ENCODE data around the gene KCNIP4. TPM values are rescaled to one million over a fixed set of nuclear protein-coding genes. Genes with fewer than 3 reads are reported as not detected.

The KCNIP4 gene
- total RNA-seq, 1 experiment from 2014 or later, result not detected

DNA sequence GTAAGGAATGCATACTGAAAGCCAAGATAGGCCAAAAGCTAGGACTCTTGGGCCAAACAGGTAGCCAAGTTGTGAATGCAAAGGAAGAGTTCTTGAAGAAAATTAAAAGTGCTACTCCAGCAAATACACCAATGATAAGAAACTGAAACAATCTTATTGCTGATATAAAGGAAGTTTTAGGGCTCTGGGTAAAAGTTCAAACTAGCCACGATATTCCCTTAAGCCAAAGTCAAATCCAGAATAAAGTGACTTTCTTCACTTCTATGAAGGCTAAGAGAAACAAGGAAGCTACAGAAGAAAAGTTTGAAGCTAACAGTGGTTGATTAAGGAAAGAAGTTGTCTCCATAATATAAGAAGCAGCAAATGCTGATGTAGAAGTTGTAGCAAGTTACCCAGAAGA is 850.7 kb downstream of the KCNIP4 start:
- in situ Hi-C loops (cut with HindIII; ENCODE audit: low sequenced_read_pairs), result no loop called here
- DNase-seq (ENCODE audit: low spot score), result no peak

DNA sequence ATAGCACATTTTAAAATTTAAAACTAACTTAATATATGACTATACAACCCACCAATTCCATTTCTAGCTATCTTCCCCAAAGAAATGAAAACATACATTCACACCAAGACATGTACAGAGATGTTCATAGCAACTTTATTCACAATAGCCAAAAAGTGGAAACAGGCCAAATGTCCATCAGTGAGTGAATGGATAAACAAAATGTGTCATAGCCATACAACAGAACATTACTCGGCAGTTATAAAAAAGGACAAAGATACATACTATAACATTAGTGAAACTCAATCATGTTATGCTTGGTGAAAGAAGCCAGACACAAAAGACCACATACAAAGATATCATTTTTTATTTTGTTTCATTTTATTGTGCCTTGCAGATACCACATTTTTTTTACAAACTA is 851.5 kb downstream of the KCNIP4 start:
- no peak for DNase-seq (ENCODE audit: low spot score)
- in situ Hi-C loops (cut with HindIII; ENCODE audit: low sequenced_read_pairs), result no loop called here

GRCh38 chr4:21092531-21092930 is 856.0 kb downstream of the KCNIP4 start:
- peak; percentile 13 for DNase-seq (ENCODE audit: low spot score)
- in situ Hi-C loops (cut with HindIII; ENCODE audit: low sequenced_read_pairs), result no loop called here

DNA sequence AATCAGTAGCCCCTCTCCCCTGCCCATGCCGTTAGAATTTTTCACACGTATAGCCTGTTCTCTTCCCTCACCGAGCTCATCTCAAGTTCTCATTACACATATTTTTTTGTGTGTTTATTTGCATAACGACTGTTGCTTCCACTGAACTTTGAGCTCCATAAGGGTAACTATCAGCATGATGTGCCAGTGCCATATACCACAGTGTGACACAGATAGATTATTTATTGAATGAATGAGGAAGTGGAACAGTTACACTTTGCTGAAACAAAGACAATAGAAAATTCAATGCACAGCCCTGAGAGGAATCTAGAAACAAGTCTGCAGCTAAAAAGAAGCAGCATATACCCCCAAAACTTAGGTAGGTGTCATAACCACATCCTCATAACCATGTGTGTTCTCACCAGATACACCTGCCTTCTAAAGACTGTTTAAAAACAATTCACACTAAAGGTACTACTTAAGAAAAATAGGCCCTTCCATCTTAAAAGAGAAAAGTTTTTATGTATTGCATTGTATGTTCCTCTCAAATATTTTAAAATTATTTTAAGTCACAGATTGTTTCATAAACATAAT is 858.4 kb downstream of the KCNIP4 start:
- in situ Hi-C loops (cut with HindIII; ENCODE audit: low sequenced_read_pairs), result no loop called here
- no peak for DNase-seq (ENCODE audit: low spot score)

- in situ Hi-C loops (cut with HindIII; ENCODE audit: low sequenced_read_pairs), result no loop called here
- no peak for DNase-seq (ENCODE audit: low spot score)
Measured at GRCh38 chr4:21083413-21083812, 865.2 kb downstream of the KCNIP4 start.

- DNase-seq (ENCODE audit: low spot score), result no peak
- in situ Hi-C loops (cut with HindIII; ENCODE audit: low sequenced_read_pairs), result no loop called here
Measured at GRCh38 chr4:21077967-21078366, 870.6 kb downstream of the KCNIP4 start.

GRCh38 chr4:21067351-21067750 is 881.2 kb downstream of the KCNIP4 start:
- in situ Hi-C loops (cut with HindIII; ENCODE audit: low sequenced_read_pairs), result no loop called here

DNA sequence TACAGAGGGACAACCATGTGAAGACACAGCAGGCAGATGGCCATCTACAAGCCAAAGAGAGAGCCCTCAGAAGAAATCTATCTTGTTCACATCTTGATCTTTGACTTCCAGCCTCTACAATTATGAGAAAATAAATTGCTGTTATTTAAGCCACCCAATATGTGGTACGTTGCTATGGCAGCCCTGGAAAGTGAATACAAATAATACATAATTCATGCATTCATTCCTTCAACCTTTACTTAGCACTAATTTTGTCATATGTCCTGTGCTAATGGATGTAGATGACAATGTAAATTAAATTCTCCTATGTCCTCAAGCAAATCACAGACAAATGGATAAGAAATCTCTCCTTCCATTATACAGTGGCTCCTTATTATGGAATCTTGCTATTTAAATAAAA is 886.7 kb downstream of the KCNIP4 start:
- in situ Hi-C loops (cut with HindIII; ENCODE audit: low sequenced_read_pairs), result no loop called here

More at GRCh38 chr4:21067351-21067750, 881.2 kb downstream of the KCNIP4 start:
- DNase-seq (ENCODE audit: low spot score), result no peak

DNA sequence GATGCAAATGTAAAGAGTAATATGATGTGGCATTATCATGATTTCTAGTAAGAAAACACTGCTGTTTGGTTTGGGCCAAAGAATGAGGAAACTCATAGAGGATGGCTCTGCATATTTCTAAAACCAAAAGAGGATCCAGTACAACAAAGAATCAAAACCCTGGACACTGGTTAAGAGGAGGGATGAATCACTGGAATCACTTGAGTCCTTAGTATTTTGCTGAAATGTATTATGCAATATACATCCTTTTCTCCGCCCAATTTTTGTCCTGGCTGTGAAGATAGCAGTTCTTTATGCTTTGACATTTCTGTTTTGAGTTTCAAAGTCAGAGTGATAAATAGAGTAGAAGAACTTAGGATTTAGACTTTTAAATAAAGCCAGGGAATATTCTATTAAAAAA is 902.4 kb downstream of the KCNIP4 start:
- in situ Hi-C loops (cut with HindIII; ENCODE audit: low sequenced_read_pairs), result no loop called here

More for the DNA sequence above, 886.7 kb downstream of the KCNIP4 start:
- DNase-seq (ENCODE audit: low spot score), result no peak

DNA sequence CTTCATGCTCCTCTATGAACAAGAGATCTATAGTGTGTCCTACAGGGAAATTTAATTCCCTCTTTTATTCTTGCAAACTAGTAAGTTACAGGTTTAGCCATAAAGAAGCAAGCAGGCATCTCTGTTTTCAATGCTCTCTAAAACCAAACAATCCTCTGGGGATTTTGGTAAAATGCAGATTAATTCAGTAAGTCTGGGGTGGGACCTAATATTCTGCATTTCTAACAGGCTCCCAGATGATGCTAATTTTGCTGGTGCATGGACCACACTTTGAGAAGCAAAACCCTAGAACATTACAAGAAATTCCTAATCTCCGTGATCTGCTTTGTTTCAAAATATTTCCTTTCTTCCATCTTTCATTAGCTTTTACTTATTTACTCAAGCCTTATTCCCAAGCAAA is 903.5 kb downstream of the KCNIP4 start:
- DNase-seq (ENCODE audit: low spot score), result no peak
- in situ Hi-C loops (cut with HindIII; ENCODE audit: low sequenced_read_pairs), result no loop called here

More for the DNA sequence above, 902.4 kb downstream of the KCNIP4 start:
- no peak for DNase-seq (ENCODE audit: low spot score)

DNA sequence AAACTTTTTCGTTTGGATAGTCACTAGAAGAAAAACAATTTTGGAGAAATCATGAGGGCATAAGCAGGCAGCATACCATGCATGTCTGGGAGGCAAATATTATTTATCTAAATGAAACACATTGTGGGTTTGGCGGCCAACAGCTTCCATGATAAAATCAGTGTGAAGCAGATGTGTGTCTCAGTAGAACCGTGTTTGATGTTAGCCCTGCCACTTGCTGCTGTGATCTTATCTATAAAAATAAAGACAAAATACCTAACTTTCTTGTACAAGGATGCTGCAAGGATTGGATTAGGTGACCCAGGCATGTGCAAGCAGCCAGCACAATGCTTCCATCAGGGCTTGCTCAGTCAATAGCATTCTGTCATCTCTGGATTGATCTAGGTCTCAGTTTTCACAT is 906.9 kb downstream of the KCNIP4 start:
- in situ Hi-C loops (cut with HindIII; ENCODE audit: low sequenced_read_pairs), result no loop called here
- no peak for DNase-seq (ENCODE audit: low spot score)

- in situ Hi-C loops (cut with HindIII; ENCODE audit: low sequenced_read_pairs), result no loop called here
- DNase-seq (ENCODE audit: low spot score), result peak; percentile 10
Measured at GRCh38 chr4:21034728-21035127, 913.8 kb downstream of the KCNIP4 start.

DNA sequence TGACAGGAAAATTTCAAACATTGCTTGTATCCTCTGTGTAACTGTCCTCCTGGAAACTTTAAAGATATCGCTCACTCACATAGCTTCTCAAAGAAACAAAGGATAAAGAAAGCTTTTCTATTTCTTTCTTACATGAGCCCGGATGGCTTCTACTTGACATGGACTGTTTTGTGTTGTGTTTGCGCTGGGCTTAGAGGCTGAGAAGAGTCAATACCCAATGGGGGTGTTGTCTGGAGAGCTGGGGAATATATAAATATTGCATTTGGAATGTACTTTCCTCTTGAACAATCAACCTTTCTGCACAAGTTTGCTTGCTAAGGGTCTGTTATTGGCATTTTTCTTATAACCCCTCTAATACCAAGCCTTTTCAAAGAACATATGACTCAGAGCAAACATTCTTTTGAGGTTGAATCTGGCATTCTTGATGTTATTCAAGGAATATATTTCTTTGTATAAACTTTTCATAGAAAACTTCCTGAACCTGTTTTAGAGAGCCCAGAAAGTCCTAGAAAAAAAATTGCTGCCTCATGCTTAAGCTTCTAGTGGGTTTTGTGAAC is 916.4 kb downstream of the KCNIP4 start:
- in situ Hi-C loops (cut with HindIII; ENCODE audit: low sequenced_read_pairs), result no loop called here
- no peak for DNase-seq (ENCODE audit: low spot score)

DNA sequence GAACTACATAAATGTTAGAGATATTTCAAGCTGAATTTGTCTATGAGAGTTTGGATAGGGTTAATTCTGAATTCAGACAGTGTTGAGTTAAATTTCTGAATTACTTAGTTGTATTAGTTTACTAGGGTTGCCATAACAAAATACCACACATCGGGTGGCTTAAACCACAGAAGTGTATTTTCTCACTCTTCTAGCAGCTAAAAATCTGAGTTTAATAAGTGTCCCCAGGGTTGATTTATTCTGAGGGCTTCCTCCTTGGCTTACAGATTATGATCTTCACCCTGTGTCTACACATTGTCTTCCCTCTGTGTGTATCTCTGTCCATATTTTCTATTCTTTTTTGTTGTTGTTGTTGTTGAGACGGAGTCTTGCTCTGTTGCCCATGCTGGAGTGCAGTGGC is 929.8 kb downstream of the KCNIP4 start:
- no peak for DNase-seq (ENCODE audit: low spot score)
- in situ Hi-C loops (cut with HindIII; ENCODE audit: low sequenced_read_pairs), result no loop called here

GRCh38 chr4:21013501-21013900 is 935.1 kb downstream of the KCNIP4 start:
- DNase-seq (ENCODE audit: low spot score), result no peak
- in situ Hi-C loops (cut with HindIII; ENCODE audit: low sequenced_read_pairs), result no loop called here

DNA sequence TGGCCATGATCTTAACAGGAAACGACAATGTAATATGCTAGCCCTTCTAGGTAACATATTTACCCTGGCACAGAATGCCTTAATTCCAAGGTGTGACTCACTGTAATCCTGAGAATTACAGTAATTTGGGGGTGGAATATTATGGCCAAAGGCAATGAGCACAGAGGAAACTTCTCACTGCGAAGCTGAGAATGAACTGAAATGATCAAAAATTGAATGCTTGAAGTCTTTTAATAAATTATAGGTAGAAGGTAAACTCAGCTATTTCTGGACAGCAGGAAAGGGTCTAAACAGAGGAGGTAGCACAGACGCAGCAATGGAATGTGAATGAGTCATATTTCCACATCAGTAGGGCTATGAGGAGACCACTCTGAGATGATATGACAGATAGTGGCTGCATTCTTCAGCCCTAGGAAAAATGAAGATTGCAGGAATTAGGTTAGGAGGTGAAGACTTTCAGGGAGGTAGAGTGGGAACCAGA is 935.7 kb downstream of the KCNIP4 start:
- in situ Hi-C loops (cut with HindIII; ENCODE audit: low sequenced_read_pairs), result no loop called here

DNA sequence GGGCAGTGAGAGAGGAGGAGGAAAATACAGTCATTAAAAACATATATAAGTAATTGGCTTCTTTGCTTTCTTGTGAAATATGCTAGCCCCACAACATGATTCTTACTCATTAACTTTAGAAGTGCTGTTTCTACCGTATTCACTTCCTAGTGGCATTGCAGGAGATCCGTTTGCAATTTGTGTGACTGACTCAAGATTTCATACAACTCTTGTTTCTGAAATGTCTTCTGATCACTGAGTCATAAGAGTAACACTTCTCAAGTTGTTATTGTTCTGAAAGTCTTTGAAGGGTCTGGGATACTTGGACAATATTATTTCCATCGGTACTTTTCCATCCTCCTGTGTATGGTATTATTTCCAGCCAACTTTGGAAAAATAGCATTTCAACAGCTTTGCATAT is 937.5 kb downstream of the KCNIP4 start:
- DNase-seq (ENCODE audit: low spot score), result no peak
- in situ Hi-C loops (cut with HindIII; ENCODE audit: low sequenced_read_pairs), result no loop called here

More for the DNA sequence above, 935.7 kb downstream of the KCNIP4 start:
- DNase-seq (ENCODE audit: low spot score), result no peak

DNA sequence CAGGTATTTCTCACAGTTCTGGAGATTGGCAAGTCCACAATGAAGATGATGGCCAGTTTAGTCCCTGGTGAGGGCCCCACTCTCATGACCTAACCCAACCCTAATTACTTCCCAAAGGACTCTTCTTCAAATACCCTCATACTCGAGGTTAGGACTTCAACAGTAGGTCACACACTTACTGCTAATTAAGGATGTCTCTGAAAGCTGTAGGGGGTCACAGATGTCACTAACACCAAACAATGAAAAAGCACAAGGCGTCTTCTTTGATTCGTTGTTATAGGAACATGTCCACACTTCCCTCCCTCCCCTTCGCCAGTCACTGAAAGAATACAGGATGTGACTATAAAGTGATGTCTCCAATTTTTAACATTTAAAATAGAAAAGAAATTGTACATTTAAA is 938.6 kb downstream of the KCNIP4 start:
- in situ Hi-C loops (cut with HindIII; ENCODE audit: low sequenced_read_pairs), result no loop called here
- no peak for DNase-seq (ENCODE audit: low spot score)

DNA sequence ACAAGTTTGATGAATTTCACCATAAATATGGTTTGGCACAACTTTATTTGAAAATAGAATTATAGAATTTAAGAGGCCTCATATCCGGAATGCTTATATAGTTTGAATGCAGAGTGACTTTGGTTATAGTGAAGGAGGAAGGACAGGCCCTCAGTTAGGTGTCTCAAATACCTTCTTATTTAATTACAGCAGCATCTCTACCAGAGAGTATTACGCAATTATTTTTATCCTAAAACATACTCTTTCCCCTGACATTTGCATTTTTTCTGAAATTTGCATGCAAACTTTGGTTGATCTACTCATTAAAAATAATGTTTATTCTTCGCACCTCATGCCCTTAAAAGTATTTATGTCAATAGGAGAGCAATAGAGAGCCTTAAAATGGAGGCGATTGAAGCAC is 942.9 kb downstream of the KCNIP4 start:
- DNase-seq (ENCODE audit: low spot score), result no peak
- in situ Hi-C loops (cut with HindIII; ENCODE audit: low sequenced_read_pairs), result no loop called here

- in situ Hi-C loops (cut with HindIII; ENCODE audit: low sequenced_read_pairs), result no loop called here
Measured at GRCh38 chr4:21002976-21003375, 945.6 kb downstream of the KCNIP4 start.

GRCh38 chr4:21002286-21002685 is 946.3 kb downstream of the KCNIP4 start:
- in situ Hi-C loops (cut with HindIII; ENCODE audit: low sequenced_read_pairs), result no loop called here
- no peak for DNase-seq (ENCODE audit: low spot score)

More at GRCh38 chr4:21002976-21003375, 945.6 kb downstream of the KCNIP4 start:
- no peak for DNase-seq (ENCODE audit: low spot score)

Data from G401 (cell line).